Activated T-cell treated with anti-CD3 and anti-CD28 coated beads, Interleukin-2, amount 50 U/mL, for 72 hours (primary cell): Measurements from ENCODE around the gene HMGN2. TPM values are rescaled to one million over a fixed set of nuclear protein-coding genes. Genes with fewer than 3 reads are reported as not detected.
"Not testable (repeated sequence)": the region's sequence is repeated elsewhere in the genome, so short reads cannot be mapped to it uniquely, and the experiment has no call there.

ENCODE experiments used
- ATAC-seq, 2 donors: fragments of 150-1000 bp; cut with Tn5 transposase; replicated peaks in 1 of 2; 2 replicates each; pipeline ENCODE4 v1.10.0; 2021; ENCODE audit warnings: moderate library complexity in 2 of 2, mild to moderate bottlenecking in 1 of 2
- DNase-seq, 2 donors: peaks; one replicate each; pipeline ENCODE4 v3.0.0; 2021 to 2022; ENCODE audit warnings: mixed read lengths in 1 of 2
- H3K27ac Mint-ChIP-seq: one replicate; pipeline ENCODE4 v1.8.0; 2022; ENCODE audit warnings: mild to moderate bottlenecking, moderate library complexity, mixed read lengths
- H3K27me3 Mint-ChIP-seq: one replicate; pipeline ENCODE4 v1.8.0; 2022; ENCODE audit warnings: low read depth, mixed read lengths
- H3K36me3 Mint-ChIP-seq, 2 donors: one replicate each; pipeline ENCODE4 v1.8.0; 2022; ENCODE audit warnings: mixed read lengths in 2 of 2, mild to moderate bottlenecking in 1 of 2; ENCODE audit not compliant: insufficient read depth in 2 of 2
- H3K4me1 Mint-ChIP-seq: one replicate; pipeline ENCODE4 v1.8.0; 2022; ENCODE audit warnings: low read depth, mixed read lengths
- H3K4me3 Mint-ChIP-seq, 2 donors: one replicate each; pipeline ENCODE4 v1.8.0; 2022; ENCODE audit warnings: mild to moderate bottlenecking in 2 of 2, mixed read lengths in 2 of 2, moderate library complexity in 2 of 2
- H3K9me3 Mint-ChIP-seq, 2 donors: one replicate each; pipeline ENCODE4 v1.8.0; 2022; ENCODE audit warnings: mixed read lengths in 2 of 2
- total RNA-seq, 2 donors: library from RNA; stranded (reverse); gene quantifications; one replicate each; pipeline ENCODE4 v1.2.3, GENCODE V29; 2022

Gene HMGN2
- total RNA-seq, 2 donors from 2014 or later, result 434 to 439 TPM

DNA sequence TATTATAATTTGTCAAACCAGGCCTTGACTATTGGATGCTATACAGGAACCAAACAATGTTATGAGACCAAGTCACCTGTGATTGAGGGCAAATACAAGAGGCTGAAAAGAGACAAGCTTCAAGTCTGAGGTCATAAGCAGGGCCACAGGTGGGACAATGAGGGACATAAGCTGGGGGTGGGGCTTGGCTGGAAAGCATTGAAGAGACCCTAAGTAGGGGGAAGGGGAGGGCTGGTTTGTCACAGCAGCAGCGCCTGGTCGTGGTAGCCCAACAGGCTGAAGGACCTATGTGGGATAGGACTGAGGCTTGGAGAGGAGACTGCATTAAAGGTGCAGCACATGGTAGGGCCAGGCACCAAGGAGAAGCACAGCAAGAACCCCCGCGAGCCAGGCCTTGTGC, 17.9 kb downstream of the HMGN2 start:
- Mint-ChIP-seq H3K36me3 (no peaks in the 10 kb centered on the region), H3K9me3 (no peaks in the 10 kb centered on the region), H3K4me1 (no peaks in the 10 kb centered on the region), H3K4me3 (no peak overlapping the region), H3K27me3 (no peaks in the 10 kb centered on the region), H3K27ac (no peak overlapping the region)
- ATAC-seq, result no peak
- no peak for DNase-seq

GRCh38 chr1:26493267-26493666, 21.0 kb downstream of the HMGN2 start:
- DNase-seq (no peak), ATAC-seq (no peak)
- H3K9me3 Mint-ChIP-seq, result no peaks in the 10 kb centered on the region
- no peaks in the 10 kb centered on the region for H3K27me3 Mint-ChIP-seq
- no peak overlapping the region for H3K27ac Mint-ChIP-seq
- H3K36me3 Mint-ChIP-seq, result no peaks in the 10 kb centered on the region
- H3K4me3 Mint-ChIP-seq, result no peak overlapping the region
- H3K4me1 Mint-ChIP-seq, result no peaks in the 10 kb centered on the region

GRCh38 chr1:26493938-26494337, 21.7 kb downstream of the HMGN2 start:
- Mint-ChIP-seq H3K27ac (no peak overlapping the region), H3K4me3 (no peak overlapping the region), H3K9me3 (no peaks in the 10 kb centered on the region), H3K27me3 (no peaks in the 10 kb centered on the region), H3K36me3 (peaks cover 0 to 1% of the 10 kb centered on the region in 2 donors), H3K4me1 (peaks cover 2% of the 10 kb centered on the region)
- ATAC-seq, result no peak
- no peak for DNase-seq

- Mint-ChIP-seq H3K27me3 (no peaks in the 10 kb centered on the region), H3K4me1 (peaks cover 12% of the 10 kb centered on the region), H3K36me3 (peaks cover 0 to 1% of the 10 kb centered on the region in 2 donors), H3K27ac (no peak overlapping the region), H3K4me3 (no peak overlapping the region), H3K9me3 (no peaks in the 10 kb centered on the region)
- no peak for ATAC-seq
- DNase-seq, result no peak
These were observed 24.6 kb downstream of the HMGN2 start for GRCh38 chr1:26496861-26497260.

DNA sequence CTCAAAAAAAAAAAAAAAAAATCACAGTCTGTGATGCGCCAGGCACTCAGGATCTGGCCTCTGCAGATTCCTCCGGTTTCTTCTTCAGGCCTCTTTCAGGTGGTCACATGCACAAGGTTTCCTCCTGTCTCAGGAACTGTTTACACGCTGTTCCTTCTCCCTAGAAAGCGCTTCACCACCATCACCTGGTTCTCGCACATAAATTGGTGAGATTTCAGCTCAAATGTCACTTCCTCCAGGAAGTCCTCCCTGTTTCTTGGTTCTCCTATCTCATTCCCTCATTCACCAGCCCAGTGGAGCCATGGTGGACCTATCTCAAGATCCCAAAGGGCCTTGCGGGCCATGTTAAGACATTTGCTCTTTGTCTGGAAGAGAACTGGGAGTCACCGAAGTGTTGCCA, 26.7 kb downstream of the HMGN2 start:
- Mint-ChIP-seq H3K4me1 (peaks cover 21% of the 10 kb centered on the region), H3K4me3 (peak overlapping the region; percentile 17 to 29), H3K9me3 (no peaks in the 10 kb centered on the region), H3K36me3 (peaks cover 0 to 1% of the 10 kb centered on the region in 2 donors), H3K27me3 (no peaks in the 10 kb centered on the region), H3K27ac (peak overlapping the region; percentile 15)
- no peak for ATAC-seq
- DNase-seq, result no peak

- Mint-ChIP-seq H3K4me1 (peaks cover 21% of the 10 kb centered on the region), H3K9me3 (no peaks in the 10 kb centered on the region), H3K4me3 (peak overlapping the region; percentile 92 to 96), H3K27ac (peak overlapping the region; percentile 81), H3K27me3 (no peaks in the 10 kb centered on the region), H3K36me3 (peaks cover 0 to 1% of the 10 kb centered on the region in 2 donors)
- ATAC-seq, result peak; percentile 82 to 83
- peak; percentile 91 to 95 for DNase-seq
These were observed 28.4 kb downstream of the HMGN2 start for GRCh38 chr1:26500488-26501175.

GRCh38 chr1:26510711-26511110, 38.5 kb downstream of the HMGN2 start:
- H3K9me3 Mint-ChIP-seq, H3K27ac Mint-ChIP-seq, ATAC-seq, H3K4me1 Mint-ChIP-seq, H3K36me3 Mint-ChIP-seq, H3K4me3 Mint-ChIP-seq, H3K27me3 Mint-ChIP-seq, DNase-seq: not testable (repeated sequence)

GRCh38 chr1:26515836-26516235, 43.6 kb downstream of the HMGN2 start:
- not testable (repeated sequence) for H3K36me3 Mint-ChIP-seq, H3K9me3 Mint-ChIP-seq, H3K4me3 Mint-ChIP-seq, H3K4me1 Mint-ChIP-seq, DNase-seq, ATAC-seq, H3K27me3 Mint-ChIP-seq, H3K27ac Mint-ChIP-seq

DNA sequence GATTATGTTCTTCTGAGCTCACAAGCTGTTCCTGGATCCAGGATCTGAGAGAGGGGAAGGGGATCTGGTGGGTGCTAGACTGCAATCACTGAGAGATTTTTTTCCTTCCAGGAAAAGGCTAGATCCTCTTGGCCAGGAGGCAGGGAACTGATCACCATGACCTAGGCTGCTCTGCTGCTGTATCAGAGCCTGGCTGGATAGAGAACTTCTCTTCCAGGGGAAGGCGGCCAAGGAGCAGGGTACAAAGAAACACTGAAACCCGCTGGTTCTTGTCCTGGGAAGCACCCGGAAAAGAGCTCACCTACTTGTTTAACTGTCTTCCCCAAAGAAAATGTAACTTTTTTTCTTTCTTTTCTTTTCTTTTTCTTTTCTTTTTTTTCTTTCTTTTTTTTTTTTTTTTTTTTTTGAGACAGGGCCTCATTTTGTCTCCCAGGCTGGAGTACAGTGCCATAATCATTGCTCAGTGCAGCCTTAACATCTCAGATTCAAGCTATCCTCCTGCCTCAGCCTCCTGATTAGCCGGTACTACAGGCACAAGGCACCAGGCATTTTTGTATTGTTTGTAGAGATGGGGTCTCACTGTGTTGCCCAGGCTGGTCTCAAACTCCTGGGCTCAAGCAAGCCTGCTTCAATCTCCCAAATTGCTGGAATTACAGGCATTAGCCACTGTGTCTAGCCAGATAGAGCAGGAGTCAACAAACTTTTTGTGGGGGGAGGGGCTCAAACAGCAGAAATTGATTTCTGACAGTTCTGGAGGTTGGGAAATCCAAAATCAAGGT, 44.9 kb downstream of the HMGN2 start:
- no peaks in the 10 kb centered on the region for H3K36me3 Mint-ChIP-seq

DNA sequence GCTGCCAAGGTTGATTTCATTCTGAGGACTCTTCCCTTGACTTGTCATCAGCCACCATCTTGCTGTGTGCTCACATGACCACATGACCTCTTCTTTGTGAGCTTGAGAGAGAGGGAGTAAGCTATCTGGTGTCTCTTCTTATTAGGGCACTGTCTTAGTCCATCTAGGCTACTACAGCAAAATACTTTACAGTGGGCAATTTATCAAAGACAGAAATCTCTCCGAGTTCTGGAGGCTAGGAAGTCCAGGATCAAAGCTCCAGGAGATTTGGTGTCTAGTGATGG, 45.5 kb downstream of the HMGN2 start:
- no peak for ATAC-seq
- no peak overlapping the region for H3K27ac Mint-ChIP-seq
- H3K4me3 Mint-ChIP-seq, result no peak overlapping the region
- no peak for DNase-seq
- H3K36me3 Mint-ChIP-seq, result no peaks in the 10 kb centered on the region
- no peaks in the 10 kb centered on the region for H3K4me1 Mint-ChIP-seq
- H3K27me3 Mint-ChIP-seq, result no peaks in the 10 kb centered on the region
- H3K9me3 Mint-ChIP-seq, result no peaks in the 10 kb centered on the region

More for the DNA sequence above, 44.9 kb downstream of the HMGN2 start:
- Mint-ChIP-seq H3K9me3 (no peaks in the 10 kb centered on the region), H3K4me3 (no peak overlapping the region), H3K27ac (no peak overlapping the region), H3K27me3 (no peaks in the 10 kb centered on the region), H3K4me1 (no peaks in the 10 kb centered on the region)
- no peak for ATAC-seq
- DNase-seq, result no peak

DNA sequence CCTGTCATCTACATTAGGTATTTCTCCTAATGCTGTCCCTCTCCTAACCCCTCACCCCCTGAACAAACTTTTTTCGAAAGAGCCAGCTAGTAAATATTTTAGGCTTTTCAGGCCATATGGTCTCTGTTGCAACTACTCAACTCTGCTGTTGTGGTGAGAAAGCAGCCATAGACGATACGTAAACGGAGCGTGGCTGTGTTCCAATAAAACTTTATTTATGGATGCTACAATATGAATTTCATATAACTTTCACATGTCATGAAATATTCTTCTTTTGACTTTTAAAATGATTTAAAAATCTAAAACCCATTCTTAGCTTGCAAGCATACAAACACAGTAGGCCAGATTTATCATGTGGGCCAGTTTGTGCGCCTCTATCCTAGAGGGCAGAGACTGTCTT, 46.1 kb downstream of the HMGN2 start:
- no peaks in the 10 kb centered on the region for H3K27me3 Mint-ChIP-seq
- H3K4me3 Mint-ChIP-seq, result no peak overlapping the region
- DNase-seq, result no peak
- no peak overlapping the region for H3K27ac Mint-ChIP-seq
- ATAC-seq, result no peak
- H3K36me3 Mint-ChIP-seq, result no peaks in the 10 kb centered on the region
- H3K4me1 Mint-ChIP-seq, result no peaks in the 10 kb centered on the region
- no peaks in the 10 kb centered on the region for H3K9me3 Mint-ChIP-seq

DNA sequence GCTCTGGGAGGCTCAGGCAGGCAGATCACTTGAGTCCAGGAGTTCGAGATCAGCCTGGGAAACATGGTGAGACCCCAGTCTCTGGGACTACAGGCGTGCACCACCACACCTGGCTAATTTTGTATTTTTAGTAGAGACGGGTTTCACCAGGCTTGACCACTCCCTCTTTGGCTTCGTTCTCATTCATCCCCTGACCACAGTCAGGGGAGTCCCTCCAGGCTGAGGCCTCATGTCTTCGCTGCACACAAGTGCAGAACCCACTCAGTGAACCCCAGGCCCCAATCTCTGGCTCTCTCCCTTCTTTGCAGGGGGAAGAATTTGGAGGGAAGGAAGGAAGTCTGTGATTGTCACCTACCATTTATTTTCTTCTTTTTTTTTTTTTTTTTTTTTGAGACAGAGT, 48.1 kb downstream of the HMGN2 start:
- H3K4me1 Mint-ChIP-seq, result peaks cover 12% of the 10 kb centered on the region
- ATAC-seq (no peak), DNase-seq (no peak)

GRCh38 chr1:26521669-26522030, 49.4 kb downstream of the HMGN2 start:
- H3K4me1 Mint-ChIP-seq, result peaks cover 12% of the 10 kb centered on the region
- no peaks in the 10 kb centered on the region for H3K36me3 Mint-ChIP-seq
- H3K9me3 Mint-ChIP-seq, result no peaks in the 10 kb centered on the region
- no peaks in the 10 kb centered on the region for H3K27me3 Mint-ChIP-seq
- H3K27ac Mint-ChIP-seq, result no peak overlapping the region
- no peak overlapping the region for H3K4me3 Mint-ChIP-seq
- DNase-seq (no peak), ATAC-seq (no peak)

More for the DNA sequence above, 48.1 kb downstream of the HMGN2 start:
- Mint-ChIP-seq H3K4me3 (no peak overlapping the region), H3K36me3 (no peaks in the 10 kb centered on the region), H3K9me3 (no peaks in the 10 kb centered on the region), H3K27ac (no peak overlapping the region), H3K27me3 (no peaks in the 10 kb centered on the region)

- no peaks in the 10 kb centered on the region for H3K36me3 Mint-ChIP-seq
- H3K4me1 Mint-ChIP-seq, result peaks cover 12% of the 10 kb centered on the region
- no peak overlapping the region for H3K4me3 Mint-ChIP-seq
- no peak overlapping the region for H3K27ac Mint-ChIP-seq
- H3K9me3 Mint-ChIP-seq, result no peaks in the 10 kb centered on the region
- H3K27me3 Mint-ChIP-seq, result no peaks in the 10 kb centered on the region
- ATAC-seq, result no peak
- no peak for DNase-seq
These were observed 49.8 kb downstream of the HMGN2 start for GRCh38 chr1:26522073-26522472.
